B cell (primary cell): Measurements from ENCODE around the gene ZFPM1.

Experiments
- EZH2 ChIP-seq: IDR thresholded peaks from 2 replicates; pipeline ENCODE4 v1.6.1; 2012; ENCODE audit warnings: borderline replicate concordance, low read depth, mild to moderate bottlenecking, moderate library complexity, low read length; ENCODE audit not compliant: insufficient read depth, poor library complexity, severe bottlenecking
- TF ChIP-seq, protein P1 (sequence below): fragments of 200-600 bp; IDR thresholded peaks from one replicate; pipeline ENCODE4 v1.8.0; 2022; ENCODE audit warnings: antibody characterized with exemption, mild to moderate bottlenecking

DNA sequence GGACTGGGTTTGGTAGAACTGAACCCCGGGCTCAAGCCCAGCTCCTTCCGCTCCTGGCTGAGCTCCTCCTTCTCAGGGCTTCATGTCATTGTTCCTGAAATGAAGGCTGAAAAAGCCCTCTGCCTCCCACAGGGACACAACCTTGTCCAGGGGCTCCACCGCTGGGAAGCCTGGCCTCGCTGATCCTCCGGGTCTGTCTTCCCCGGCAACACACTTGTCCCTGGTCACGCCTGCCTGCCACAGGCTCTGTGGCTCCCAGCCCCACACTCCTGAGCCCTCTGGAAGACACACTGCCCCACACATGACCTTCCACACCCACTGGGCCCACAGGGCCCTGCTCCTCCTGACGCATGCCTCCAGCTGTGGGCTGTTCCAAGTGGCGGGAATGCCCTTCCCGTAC is 99.1 kb downstream of the ZFPM1 start:
- TF ChIP-seq, protein P1, sequence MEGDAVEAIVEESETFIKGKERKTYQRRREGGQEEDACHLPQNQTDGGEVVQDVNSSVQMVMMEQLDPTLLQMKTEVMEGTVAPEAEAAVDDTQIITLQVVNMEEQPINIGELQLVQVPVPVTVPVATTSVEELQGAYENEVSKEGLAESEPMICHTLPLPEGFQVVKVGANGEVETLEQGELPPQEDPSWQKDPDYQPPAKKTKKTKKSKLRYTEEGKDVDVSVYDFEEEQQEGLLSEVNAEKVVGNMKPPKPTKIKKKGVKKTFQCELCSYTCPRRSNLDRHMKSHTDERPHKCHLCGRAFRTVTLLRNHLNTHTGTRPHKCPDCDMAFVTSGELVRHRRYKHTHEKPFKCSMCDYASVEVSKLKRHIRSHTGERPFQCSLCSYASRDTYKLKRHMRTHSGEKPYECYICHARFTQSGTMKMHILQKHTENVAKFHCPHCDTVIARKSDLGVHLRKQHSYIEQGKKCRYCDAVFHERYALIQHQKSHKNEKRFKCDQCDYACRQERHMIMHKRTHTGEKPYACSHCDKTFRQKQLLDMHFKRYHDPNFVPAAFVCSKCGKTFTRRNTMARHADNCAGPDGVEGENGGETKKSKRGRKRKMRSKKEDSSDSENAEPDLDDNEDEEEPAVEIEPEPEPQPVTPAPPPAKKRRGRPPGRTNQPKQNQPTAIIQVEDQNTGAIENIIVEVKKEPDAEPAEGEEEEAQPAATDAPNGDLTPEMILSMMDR: no peak
- no peak for TF ChIP-seq EZH2
